T-helper 2 cell treated with Interferon-gamma antibody and Interleukin-4, amounts not matched to agents 100 ng/mL and 5 ng/mL, for 36 hours (primary cell): Measurements from ENCODE around the gene SEZ6L. TPM values are rescaled to one million over a fixed set of nuclear protein-coding genes. Genes with fewer than 3 reads are reported as not detected.

Experiments
- intact Hi-C: fragments of 100-400 bp; cut with micrococcal nuclease; formaldehyde crosslinking; loops from one replicate; pipeline ENCODE4 v1.15.1; 2023
- total RNA-seq: library from RNA; stranded (reverse); gene quantifications from 2 replicates; pipeline ENCODE4 v1.2.3, GENCODE V29; 2022

The SEZ6L gene
- total RNA-seq, 1 donor from 2014 or later: not detected

DNA sequence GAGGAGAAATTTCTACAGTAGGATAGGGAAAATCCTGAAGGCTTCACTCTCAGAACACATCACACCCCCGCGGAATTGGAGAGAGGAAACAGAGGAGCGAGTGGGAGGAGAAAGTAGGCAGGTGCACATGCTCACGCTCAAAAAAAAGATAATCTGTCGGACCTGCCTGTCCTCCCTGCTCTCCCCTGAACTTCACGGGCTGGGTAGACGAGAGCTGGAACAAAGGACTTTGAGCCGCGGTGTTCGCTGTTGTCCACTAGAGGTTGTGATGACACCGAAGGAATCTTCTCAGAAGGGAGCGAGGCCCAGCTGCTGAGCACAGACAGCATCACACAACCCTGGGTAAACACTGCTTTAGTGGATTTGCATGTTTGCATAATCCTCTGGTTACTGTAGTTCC, 5.0 kb downstream of the SEZ6L start:
- intact Hi-C loops: no loop called here

DNA sequence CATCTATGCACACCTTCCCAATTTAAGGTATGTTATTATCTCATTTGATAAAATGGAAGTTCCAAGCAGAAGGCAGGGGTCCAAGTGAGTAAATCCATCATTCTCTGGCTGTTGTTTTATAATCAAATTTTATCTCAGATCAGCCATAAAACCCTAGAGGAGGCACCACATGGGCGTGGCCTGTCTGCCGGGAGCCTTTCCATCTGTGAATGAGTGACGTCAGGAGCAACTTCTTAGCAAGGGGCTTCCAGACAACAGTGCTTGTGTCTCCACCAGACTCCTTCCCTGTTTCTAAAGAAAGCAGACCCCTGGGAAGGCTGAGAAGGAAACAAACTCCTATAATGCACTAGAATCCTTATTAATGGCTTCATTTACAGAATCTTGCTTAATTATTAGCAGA, 13.5 kb downstream of the SEZ6L start:
- intact Hi-C loops: no loop called here

DNA sequence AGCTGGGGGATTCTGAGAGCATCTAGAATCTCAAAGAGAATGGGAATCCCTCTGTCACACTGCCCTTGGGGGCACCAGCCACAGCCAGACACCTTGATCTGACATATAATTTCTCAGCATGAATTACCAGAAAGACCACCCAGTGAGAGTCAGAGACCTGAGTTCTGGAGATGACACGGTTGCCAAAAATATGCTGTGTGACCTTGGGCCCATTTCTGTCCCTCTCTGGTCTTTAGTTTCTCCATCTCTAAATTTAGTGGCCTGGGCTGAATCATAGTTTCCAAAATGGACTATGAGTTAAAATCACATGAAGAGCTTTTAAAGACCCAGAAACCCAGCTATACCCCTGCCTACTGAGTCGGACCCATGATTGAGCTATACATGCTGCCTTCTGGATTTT, 15.9 kb downstream of the SEZ6L start:
- intact Hi-C loops: no loop called here

DNA sequence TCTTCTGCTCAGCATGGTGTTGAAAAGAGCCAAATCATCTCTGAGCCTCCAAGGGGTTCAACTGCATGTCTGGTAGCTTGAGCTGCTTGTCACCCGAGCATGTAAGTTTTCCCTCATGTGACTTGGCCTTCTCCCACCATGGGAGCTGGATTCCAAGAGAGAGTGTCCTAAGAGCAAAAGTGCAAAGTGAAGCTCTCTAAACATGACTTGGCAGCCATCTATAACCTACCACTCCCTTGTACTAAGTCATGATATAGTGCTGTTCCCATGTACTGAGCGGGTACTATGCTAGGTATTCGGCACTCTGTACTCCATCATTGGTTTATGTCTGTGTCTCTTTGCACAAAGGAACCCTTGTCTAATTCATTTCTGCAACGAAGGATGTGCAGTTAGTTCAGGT, 19.1 kb downstream of the SEZ6L start:
- intact Hi-C loops: no loop called here

DNA sequence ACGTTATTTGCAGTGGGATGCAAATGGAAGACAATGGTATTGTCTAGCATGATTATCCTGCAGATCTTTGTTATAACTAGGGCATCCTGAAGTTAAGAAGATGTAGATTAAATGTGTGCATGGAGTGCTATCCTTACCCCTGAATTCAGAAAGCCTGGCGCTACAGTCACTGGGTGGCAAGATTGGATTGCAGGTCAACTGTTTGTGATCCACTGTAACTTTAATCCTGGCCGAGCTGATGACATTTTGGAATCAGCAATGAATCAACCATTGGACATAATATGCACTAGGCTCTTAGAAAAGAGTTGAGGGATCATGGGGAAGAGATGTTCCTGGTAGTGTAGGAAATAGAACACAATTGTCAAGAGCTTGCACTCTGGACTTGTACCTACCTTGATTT, 25.1 kb downstream of the SEZ6L start:
- intact Hi-C loops: no loop called here

DNA sequence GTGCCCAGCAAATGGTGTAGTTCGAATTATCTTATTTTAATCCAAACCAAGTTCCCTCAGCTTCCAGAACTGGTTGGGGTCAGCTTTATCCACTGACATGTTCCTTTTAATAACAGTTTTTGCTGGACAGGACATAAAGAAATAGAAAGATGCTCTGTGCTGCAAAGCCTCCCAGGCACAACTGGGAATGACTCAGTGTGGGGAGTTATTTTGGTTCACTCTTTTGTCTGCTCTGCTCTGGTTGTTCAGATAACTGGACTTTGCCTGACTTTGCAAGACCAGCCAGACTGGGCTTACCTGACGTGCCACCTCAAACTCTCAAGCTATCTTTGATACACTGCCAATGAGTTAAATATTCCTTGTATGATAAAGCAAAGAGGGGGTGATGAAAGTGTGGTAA, 25.6 kb downstream of the SEZ6L start:
- intact Hi-C loops: no loop called here

DNA sequence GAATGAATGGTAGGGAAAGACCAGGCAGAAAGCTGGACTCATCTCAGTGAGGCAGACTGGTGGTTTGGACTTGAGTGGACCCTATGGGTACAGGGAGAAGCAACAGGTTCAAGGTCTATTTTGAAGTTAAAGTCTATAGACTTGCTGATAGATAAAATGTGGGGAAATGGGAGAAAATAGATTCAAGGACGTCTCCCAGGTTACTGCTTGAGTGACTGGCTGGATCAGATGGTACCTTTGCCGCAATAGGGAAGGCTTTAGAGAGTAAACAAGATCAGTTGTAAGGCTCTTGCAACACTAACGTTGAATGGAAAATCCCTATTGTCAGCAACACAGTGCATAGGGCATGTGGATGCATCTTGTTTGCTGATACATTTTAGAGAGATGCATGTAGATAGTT, 27.4 kb downstream of the SEZ6L start:
- intact Hi-C loops: no loop called here

DNA sequence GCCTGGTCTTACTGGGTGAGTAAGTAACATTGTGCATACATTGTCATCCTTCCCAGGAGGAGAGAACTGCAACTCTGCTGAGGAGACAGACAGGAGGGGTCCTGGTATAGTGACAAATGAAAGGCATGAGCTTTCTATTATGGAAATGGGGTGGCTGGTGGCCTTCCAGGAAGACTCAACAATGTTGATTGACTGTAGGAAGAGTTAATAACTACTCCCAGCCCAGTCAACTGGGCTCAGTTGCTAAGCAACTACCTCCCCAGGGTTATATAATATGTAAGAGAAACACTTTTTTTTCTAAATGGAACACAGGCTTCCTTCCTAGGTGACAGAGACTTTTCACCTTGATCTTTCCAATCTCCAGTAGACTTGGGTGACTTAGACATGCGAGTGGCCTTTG, 28.2 kb downstream of the SEZ6L start:
- intact Hi-C loops: no loop called here

DNA sequence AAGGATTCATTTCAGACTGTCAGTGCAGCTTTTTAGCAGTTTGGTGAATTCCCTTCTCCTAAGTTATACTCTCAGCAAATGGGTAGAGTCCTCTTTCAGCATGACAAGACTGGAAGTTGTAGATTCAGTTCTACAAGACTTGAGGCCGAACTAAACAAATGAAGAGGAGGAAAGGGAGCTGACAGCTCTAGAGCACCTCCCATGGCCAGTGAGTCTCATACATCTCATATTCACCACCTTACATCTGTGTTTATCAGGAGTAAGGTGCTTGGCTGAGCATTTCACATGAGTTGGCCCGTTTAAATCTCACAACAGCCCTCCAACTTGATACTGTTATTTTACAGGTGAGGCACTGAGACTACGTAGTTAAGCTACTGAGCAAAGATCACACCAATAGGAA, 30.4 kb downstream of the SEZ6L start:
- intact Hi-C loops: no loop called here

DNA sequence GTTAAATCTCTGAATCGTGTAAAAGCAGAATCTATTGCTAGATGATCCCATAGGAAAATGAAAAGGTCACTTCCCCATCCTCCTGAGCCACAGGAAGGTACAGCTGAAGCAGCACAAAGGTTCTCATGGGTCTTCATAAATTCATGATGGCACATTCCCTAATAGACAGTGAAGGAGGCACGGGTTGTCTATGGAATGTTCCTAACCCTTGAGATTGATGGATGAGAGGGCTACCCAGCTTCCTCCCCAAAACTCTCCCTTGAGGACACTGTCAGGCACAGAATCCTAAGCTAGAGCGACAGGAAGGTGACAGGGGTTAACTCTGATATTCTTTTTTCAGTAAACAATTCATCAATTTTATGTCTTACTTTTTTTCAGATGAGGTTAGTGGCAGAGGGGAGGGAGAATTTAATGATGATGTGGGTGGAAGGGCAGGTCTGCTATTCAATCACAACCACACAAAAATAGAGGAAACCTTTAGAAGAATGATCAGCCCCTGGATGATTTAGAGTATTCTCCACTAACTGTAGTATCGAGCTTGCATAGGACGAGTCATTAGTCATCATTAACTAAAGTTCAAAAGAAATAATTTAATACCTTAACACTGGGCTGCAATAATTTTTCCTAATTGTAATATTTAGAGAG, 33.1 kb downstream of the SEZ6L start:
- intact Hi-C loops: no loop called here

DNA sequence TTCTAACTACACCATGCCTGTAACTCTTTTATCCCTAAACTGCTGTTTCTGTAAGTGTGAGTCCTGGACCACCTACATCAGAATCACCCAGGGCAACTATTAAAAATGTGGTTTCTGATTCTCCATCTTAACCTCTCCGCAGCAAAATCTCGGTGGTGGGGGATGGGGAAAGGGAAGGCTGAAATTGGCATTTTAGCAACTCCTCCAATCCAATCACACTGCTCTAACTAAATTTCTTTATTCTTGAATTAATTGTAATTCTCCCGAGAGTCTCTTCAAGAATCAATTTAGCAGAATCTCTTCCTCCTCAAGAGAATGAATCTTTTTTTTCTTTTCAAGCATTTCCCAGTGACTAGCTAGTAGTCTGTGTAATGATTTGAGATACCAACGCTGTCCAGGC, 36.2 kb downstream of the SEZ6L start:
- intact Hi-C loops: no loop called here

DNA sequence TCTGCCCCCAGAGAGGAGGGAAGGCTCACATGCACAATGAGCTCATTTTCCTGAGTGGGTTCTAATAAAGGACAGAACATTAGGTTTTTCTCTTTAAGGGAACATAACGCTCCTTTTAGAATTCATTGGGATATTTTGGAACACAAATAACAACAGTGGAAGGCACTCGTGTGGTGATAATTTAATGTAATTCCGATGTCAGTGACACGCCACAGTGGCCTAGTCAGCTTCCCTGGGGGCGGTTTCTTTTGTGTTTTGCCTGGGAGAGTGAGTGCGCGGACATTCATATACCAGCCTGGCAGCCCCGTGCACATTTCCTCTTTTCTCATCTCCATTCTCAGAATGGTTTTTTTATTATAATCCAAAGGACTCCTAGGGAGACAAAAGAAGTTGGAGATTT, 41.1 kb downstream of the SEZ6L start:
- intact Hi-C loops: no loop called here

DNA sequence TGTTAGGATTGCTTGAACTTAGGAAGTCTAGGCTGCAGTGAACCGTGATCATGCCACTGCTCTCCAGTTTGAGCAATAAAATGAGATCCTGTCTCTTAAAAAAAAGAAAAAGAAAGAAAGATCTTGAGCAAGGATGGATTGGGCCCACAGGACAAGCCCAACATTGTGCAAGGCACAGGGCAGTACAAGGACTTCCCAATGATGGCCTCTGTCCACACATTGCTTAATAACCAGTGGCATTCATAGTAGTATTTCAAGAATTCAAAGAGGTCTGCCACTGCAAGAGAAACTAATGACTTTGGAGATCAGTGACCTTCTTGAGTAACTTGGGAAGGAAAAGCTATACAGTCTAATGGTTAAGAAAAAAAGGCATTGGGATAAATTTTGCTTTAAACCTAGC, 44.6 kb downstream of the SEZ6L start:
- intact Hi-C loops: no loop called here

DNA sequence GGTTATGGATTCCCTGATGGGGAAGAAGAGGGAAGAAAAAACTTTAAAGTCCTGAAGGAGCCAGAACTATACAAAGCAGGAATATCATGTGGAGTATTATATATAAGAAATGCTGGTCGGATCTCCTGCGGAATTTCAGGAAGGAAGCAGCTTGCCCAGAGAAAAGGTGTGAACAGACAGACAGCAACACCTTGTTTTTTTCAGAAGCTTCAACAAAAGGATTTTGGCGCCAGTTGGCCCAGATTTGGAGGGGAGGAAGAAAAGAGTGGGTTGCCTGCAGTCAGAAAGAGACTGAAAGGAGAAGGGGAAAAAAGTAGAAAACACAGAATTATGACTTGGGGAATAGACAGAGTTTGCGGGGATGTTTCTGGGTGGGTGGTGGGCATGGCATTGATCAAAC, 45.2 kb downstream of the SEZ6L start:
- intact Hi-C loops: no loop called here

DNA sequence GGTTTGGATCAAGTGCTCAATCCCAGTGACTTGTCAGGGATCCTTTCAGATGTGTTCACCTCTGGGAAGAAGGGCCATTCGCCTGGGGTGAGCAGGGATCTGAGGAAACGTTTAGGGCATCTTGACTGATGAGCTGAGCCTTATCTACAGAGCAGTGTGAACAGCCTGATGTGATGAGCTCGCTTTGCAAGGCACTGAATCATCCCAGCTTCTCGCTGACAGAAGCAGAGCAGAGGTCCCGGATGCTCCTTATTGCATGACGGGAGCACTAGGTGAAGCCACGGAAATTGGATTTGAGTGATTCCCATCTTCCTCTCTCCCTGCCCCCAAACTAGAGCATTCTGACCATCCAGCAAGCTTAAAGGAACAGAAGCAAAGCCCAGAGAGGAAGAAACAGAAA, 46.5 kb downstream of the SEZ6L start:
- intact Hi-C loops: no loop called here

DNA sequence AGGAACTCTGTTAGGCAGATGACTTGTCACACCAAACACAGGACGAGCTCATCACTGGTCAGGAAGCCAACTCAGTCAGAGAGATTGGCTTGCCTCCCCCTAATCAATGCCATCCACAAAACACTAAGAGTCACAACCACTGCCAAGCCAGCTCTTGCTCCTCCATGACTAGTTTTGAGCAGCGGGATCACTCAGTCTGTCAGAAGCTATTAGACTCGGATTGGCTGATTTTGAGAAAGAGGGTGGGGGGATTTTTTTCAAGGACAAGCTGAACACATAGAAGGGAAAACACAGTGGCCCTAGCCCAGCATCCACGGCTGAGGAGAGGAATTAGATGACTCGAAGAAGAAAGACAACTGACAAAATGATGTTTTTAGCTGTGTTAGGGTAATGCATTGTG, 55.9 kb downstream of the SEZ6L start:
- intact Hi-C loops: no loop called here

DNA sequence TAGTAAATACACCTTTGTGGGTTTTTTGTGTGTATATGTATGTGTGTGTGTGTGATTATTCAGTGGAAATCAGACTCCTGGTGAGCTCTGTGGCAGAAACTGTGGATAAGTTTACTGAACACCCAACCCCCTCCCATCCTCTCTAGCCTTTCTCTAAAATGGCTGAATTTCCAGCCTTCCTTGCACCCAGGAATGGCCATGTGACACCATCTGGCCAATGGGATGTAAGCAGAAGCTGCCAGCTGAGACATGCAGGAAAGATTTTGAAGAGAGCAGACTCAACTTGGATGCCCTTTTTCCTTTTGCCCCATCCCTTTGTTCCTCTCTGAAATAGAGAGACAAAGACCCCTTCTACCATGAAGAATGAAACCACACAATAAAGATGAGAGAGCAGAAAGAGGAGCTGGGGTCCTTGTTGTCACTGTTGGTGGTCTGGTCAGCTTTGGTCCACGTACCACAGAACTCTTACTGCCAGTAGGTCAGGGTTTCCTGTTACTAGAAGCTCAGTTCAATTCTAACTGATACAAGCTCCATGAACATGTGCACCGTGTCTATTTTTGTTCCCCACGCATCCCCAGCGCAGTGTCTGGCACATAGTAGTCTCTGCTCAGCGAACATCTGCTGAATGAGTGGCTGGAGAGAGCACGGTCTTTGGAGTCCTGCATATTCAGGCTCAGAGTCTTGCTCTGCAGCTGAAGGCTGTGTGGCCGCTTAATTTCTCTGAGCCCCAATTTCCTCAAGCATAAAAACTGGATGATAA, 57.5 kb downstream of the SEZ6L start:
- intact Hi-C loops: no loop called here

DNA sequence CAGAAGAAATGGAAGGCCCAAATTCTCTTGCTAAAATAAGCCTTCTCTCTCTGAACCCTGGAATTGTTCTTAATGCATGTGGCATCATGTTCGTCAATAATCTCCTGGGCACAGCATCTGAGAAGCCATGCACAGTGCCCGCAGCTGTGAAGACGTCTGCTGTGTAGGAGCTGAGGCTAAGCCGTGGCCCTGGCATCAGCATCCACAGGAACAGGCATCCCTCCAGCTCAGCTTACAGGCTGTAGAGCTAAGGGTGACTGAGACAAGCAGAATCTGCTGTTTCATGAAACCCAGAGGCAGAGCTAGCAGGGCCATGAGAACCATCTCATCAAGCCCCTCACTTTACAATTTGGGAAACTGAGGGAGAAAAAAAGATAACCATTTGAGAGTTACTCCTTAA, 60.6 kb downstream of the SEZ6L start:
- intact Hi-C loops: no loop called here

DNA sequence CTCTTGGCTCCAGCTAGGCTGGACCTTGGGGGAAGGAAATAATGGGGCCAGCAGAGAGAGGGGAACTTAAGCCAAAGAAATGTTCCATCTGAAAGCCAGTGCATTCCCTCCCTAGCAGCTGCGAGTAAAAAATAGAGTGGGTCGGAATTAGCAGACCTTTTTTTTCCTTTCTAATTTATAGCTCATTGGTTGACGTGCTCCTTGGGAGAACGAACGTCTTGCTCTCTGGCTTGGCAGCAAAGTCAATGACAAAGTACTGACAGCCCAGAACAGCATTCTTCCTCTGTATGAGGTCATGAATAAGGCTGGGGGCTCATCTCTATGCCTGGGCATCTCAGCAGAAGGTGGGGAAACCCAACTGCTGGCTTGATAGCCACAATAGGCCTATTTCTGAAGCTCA, 65.0 kb downstream of the SEZ6L start:
- intact Hi-C loops: no loop called here

DNA sequence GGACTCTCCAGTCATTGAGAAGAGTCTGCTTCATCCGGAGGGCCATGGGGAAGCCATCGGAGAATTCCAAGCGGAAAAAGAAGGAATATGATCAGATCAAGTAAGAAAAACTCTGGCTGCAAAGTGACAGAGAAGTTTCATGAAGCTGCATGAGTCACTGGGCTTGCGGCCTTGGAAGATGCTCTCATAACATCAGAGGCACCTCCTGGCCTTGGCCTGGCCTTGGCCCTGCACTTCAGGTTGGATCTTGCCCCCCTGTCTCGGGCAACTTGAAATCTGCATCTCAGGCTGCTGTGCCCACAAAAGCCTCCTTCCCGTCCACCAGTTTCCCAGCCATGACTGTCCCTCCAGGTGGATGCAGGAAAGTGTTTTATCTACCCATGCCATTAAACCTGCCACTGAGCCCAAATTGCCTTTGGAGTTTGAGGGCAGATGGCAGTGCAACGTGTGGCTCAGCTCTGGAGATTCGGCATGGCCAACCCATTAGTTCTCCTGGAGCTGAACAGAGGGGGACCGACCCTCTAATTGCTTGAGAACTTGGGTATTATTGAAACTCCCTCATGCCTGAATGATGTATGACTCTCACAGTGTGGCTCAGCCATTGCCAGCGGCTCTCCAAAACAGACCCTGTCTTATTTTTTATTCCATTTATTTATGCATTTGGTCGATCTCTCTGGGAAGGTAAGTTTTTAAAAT, 66.7 kb downstream of the SEZ6L start:
- intact Hi-C loops: no loop called here

DNA sequence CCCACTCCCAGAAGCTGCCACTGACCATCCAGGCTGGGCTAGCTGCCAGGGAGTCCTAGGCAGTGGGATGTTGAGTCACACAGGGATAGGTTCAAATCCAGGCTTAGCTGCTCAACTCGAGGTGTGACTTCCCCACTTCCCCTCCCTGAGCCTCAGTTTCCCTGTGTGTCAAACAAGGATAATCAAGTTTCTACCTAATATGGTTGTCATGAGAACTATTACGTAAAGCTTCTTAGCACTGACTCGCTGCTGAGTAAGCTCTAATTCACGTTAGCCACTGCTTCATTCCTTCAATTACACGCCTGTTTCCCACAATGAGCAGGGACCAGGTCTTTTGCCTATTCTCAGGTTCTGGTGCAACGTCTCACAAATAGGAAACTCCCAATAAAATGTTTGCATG, 67.7 kb downstream of the SEZ6L start:
- intact Hi-C loops: no loop called here

DNA sequence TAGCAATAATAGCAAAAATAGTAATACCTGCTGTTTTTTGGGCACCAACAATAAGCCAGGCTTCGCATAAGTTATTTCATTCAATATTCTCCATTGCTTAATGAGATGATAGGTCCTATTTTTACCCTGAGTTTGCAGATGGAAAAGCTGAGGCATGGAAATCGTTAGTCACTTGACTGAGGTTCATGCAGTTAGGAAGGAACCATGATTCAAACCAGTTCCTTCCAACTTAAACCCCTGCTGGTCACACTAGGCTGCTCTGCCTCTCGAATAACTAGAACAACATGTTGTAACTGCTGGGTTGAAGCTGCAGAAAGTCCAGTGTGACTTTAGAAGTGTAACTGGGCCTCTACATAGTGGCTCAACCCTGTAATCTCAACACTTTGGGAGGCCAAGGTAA, 69.3 kb downstream of the SEZ6L start:
- intact Hi-C loops: no loop called here

DNA sequence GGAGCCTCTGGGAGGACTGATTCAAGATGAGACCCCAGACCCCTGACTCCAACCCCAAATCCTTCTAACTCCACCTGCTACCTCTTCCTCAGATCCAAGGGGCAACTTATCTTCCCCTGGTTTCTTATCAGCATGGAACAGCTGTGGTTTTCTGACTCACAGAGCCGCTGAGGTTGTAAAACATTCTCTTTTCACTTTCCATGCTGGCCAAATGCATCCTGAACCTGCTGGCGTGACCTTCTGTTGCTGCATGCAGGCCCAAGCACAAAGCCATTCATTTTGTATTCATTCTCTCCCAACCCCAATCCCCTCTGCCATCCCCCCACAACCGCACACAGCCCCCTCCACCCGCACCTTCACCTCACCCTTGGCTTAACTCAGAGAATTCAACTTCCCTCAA, 70.3 kb downstream of the SEZ6L start:
- intact Hi-C loops: no loop called here
